Measurements from ENCODE around the gene INVS. TPM values are rescaled to one million over a fixed set of nuclear protein-coding genes. Genes with fewer than 3 reads are reported as not detected.

INVS gene
- total and polyA plus RNA-seq, 2 donors (not counting 1 experiment from before 2014, with no cell fraction given) = 13.9 to 37.0 TPM

DNA sequence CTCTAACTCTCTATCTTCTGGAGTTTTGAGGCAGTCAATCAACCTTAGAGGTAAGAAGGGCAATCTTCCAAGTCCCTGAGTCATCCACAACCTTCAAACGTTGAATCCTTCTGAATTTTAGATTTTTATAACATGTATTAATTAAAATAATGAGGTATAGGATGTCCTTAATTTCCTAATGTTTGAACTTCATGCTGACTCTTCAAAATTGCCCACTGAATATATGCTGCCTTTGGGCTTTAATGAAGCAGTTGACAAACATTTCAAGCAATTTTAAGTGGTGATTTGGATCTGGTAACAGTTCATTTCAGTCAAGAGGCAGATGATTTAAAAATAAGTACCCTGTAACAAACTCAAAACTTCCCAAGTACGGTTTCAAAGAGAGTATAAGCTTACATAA, 26.2 kb upstream of the INVS start:
- no peak overlapping the region for H3K27ac Mint-ChIP-seq
- no peak for DNase-seq
- intact Hi-C loops (cut with micrococcal nuclease) = no loop called here
- Histone ChIP-seq H3K36me3 (replicated peaks in 1 of 2; ENCODE audit: control extremely low read depth in 1 of 2, control insufficient read depth in 1 of 2, extremely low read depth in 1 of 2, insufficient read depth in 2 of 2, low read length in 1 of 2) (peaks cover 0 to 12% of the 10 kb centered on the region in 2 experiments), H3K79me2 (ENCODE audit: control insufficient read depth, insufficient read depth, low read length) (peaks cover 90% of the 10 kb centered on the region), H3K9me3 (ENCODE audit: control extremely low read depth in 1 of 3, control insufficient read depth in 2 of 3, insufficient read depth in 1 of 3, low read length in 2 of 3) (no peaks in the 10 kb centered on the region), H3K4me2 (replicated peaks; ENCODE audit: low read depth, low read length, poor library complexity, severe bottlenecking) (no peak overlapping the region), H2AFZ (ENCODE audit: insufficient read depth, low read depth, low read length, poor library complexity, severe bottlenecking) (no peak overlapping the region), H3K27me3 (replicated peaks in 1 of 4; ENCODE audit: control extremely low read depth in 1 of 4, control insufficient read depth in 3 of 4, insufficient read depth in 4 of 4, low read length in 3 of 4) (no peaks in the 10 kb centered on the region), H3K9ac (ENCODE audit: low read length) (no peak overlapping the region), H3K27ac (ENCODE audit: low read length in 2 of 2) (no peak overlapping the region), H4K20me1 (ENCODE audit: control insufficient read depth, insufficient read depth, low read length, poor library complexity, severe bottlenecking) (peaks cover 32% of the 10 kb centered on the region), H3K4me1 (ENCODE audit: control insufficient read depth in 2 of 2, insufficient read depth in 2 of 2, low read length in 2 of 2) (peaks cover 17 to 23% of the 10 kb centered on the region in 2 donors), H3K4me3 (ENCODE audit: control extremely low read depth in 1 of 5, extremely low read depth in 1 of 5, insufficient read depth in 1 of 5, low read depth in 2 of 5, low read length in 4 of 5) (no peak overlapping the region)
- no peaks in the 10 kb centered on the region for H3K27me3 Mint-ChIP-seq
- no peaks in the 10 kb centered on the region for H3K9me3 Mint-ChIP-seq (ENCODE audit: insufficient read depth)
- H3K4me3 Mint-ChIP-seq = no peak overlapping the region
- ChIA-PET POLR2A (no interaction called here), CTCF (no interaction called here)
- no CpG with 5 or more reads among the region's 2 CpGs for WGBS (ENCODE audit: insufficient coverage)
- peaks cover 47% of the 10 kb centered on the region for H3K4me1 Mint-ChIP-seq
- no peak for ATAC-seq (ENCODE audit: low read depth)
- TF ChIP-seq EZH2 (IDR thresholded peaks at IDR 0.05; ENCODE audit: borderline replicate concordance, insufficient read depth, low read depth, low read length, poor library complexity, severe bottlenecking) = no peak
- TF ChIP-seq, protein P1, sequence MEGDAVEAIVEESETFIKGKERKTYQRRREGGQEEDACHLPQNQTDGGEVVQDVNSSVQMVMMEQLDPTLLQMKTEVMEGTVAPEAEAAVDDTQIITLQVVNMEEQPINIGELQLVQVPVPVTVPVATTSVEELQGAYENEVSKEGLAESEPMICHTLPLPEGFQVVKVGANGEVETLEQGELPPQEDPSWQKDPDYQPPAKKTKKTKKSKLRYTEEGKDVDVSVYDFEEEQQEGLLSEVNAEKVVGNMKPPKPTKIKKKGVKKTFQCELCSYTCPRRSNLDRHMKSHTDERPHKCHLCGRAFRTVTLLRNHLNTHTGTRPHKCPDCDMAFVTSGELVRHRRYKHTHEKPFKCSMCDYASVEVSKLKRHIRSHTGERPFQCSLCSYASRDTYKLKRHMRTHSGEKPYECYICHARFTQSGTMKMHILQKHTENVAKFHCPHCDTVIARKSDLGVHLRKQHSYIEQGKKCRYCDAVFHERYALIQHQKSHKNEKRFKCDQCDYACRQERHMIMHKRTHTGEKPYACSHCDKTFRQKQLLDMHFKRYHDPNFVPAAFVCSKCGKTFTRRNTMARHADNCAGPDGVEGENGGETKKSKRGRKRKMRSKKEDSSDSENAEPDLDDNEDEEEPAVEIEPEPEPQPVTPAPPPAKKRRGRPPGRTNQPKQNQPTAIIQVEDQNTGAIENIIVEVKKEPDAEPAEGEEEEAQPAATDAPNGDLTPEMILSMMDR (IDR thresholded peaks at IDR 0.05) = no peak

DNA sequence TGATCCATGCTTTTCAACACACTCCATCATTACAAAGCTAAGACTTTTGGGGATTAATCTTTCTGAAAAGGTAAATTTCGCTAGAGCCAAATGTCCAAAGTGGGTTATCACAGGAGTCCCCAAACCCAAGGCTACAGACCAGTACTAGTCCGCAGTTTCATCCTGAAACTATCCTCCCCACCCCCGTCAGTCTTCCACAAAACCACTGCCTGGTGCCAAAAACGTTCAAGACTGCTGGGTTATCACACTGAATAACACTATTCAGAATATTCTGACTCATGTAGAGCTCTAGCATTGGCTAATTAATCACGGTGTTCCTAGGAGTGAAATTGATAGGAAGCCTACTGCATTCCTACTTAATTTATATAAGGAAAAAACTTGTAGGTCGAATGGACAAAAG, 24.9 kb upstream of the INVS start:
- Histone ChIP-seq H4K20me1 (ENCODE audit: control insufficient read depth, insufficient read depth, low read length, poor library complexity, severe bottlenecking) (peaks cover 32% of the 10 kb centered on the region), H3K79me2 (ENCODE audit: control insufficient read depth, insufficient read depth, low read length) (peaks cover 98% of the 10 kb centered on the region), H3K27ac (ENCODE audit: low read length in 2 of 2) (no peak overlapping the region), H3K4me1 (ENCODE audit: control insufficient read depth in 2 of 2, insufficient read depth in 2 of 2, low read length in 2 of 2) (peaks cover 27 to 36% of the 10 kb centered on the region in 2 donors), H3K9ac (ENCODE audit: low read length) (no peak overlapping the region), H3K27me3 (replicated peaks in 1 of 4; ENCODE audit: control extremely low read depth in 1 of 4, control insufficient read depth in 3 of 4, insufficient read depth in 4 of 4, low read length in 3 of 4) (no peaks in the 10 kb centered on the region), H2AFZ (ENCODE audit: insufficient read depth, low read depth, low read length, poor library complexity, severe bottlenecking) (no peak overlapping the region), H3K36me3 (replicated peaks in 1 of 2; ENCODE audit: control extremely low read depth in 1 of 2, control insufficient read depth in 1 of 2, extremely low read depth in 1 of 2, insufficient read depth in 2 of 2, low read length in 1 of 2) (peaks cover 0 to 12% of the 10 kb centered on the region in 2 experiments), H3K4me3 (ENCODE audit: control extremely low read depth in 1 of 5, extremely low read depth in 1 of 5, insufficient read depth in 1 of 5, low read depth in 2 of 5, low read length in 4 of 5) (no peak overlapping the region), H3K9me3 (ENCODE audit: control extremely low read depth in 1 of 3, control insufficient read depth in 2 of 3, insufficient read depth in 1 of 3, low read length in 2 of 3) (no peaks in the 10 kb centered on the region), H3K4me2 (replicated peaks; ENCODE audit: low read depth, low read length, poor library complexity, severe bottlenecking) (no peak overlapping the region)
- no peaks in the 10 kb centered on the region for H3K27me3 Mint-ChIP-seq
- DNase-seq (no peak), ATAC-seq (ENCODE audit: low read depth) (no peak)
- 90% methylated on average over 3 of the region's 6 CpGs for WGBS (ENCODE audit: insufficient coverage)
- ChIA-PET CTCF (no interaction called here), POLR2A (no interaction called here)
- H3K4me3 Mint-ChIP-seq = no peak overlapping the region
- intact Hi-C loops (cut with micrococcal nuclease) = no loop called here
- H3K27ac Mint-ChIP-seq = no peak overlapping the region
- no peak for TF ChIP-seq EZH2 (IDR thresholded peaks at IDR 0.05; ENCODE audit: borderline replicate concordance, insufficient read depth, low read depth, low read length, poor library complexity, severe bottlenecking)
- TF ChIP-seq, protein P1 (IDR thresholded peaks at IDR 0.05) = no peak
- H3K4me1 Mint-ChIP-seq = peaks cover 56% of the 10 kb centered on the region
- no peaks in the 10 kb centered on the region for H3K9me3 Mint-ChIP-seq (ENCODE audit: insufficient read depth)
